ENCODE data around the gene GGTLC2. TPM values are rescaled to one million over a fixed set of nuclear protein-coding genes. Genes with fewer than 3 reads are reported as not detected.
"Not testable (repeated sequence)": the region's sequence is repeated elsewhere in the genome, so short reads cannot be mapped to it uniquely, and the experiment has no call there.

The GGTLC2 gene
- total RNA-seq, 1 donor from 2014 or later: 6.5 TPM

- H3K4me1 ChIP-seq; intact Hi-C loops (cut with DNase I); H3K27ac ChIP-seq; H3K4me3 ChIP-seq; H3K36me3 ChIP-seq; H3K27me3 ChIP-seq; ATAC-seq; H3K9me3 ChIP-seq: not testable (repeated sequence)
- DNase-seq: peak; percentile 27
These were observed 2.2 kb upstream of the GGTLC2 start for GRCh38 chr22:22642255-22642654.

GRCh38 chr22:22645969-22646368 lies 1.6 kb downstream of the GGTLC2 start:
- intact Hi-C loops (cut with DNase I); DNase-seq: not testable (repeated sequence)

DNA sequence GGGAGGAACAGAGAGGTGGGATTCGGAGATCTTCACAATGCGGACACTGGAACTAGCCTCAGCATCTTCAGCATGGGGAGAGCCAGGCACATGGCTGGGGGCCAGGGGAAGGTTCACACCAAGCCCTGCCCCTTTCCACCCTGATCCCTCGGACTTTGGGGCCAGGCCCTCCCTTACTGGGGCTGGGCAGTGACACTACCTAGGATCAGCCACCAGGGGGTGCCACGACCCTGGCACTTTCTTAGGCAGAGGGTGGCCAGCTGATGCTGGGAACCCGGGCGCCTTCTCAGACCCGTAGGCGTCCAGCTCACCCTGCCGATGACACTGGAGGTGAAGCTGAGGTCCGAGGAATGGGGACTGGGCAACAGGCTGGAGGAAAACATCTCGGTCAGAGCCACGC lies 3.5 kb downstream of the GGTLC2 start:
- H3K27ac ChIP-seq; H3K9me3 ChIP-seq; ATAC-seq; intact Hi-C loops (cut with DNase I); H3K4me1 ChIP-seq; DNase-seq; H3K36me3 ChIP-seq; H3K4me3 ChIP-seq; H3K27me3 ChIP-seq: not testable (repeated sequence)
- peak; percentile 45 for TF ChIP-seq CTCF (IDR thresholded peaks at IDR 0.05)

More at GRCh38 chr22:22645969-22646368, 1.6 kb downstream of the GGTLC2 start:
- not testable (repeated sequence) for H3K9me3 ChIP-seq, H3K4me3 ChIP-seq, H3K27me3 ChIP-seq, H3K4me1 ChIP-seq, ATAC-seq, H3K27ac ChIP-seq, H3K36me3 ChIP-seq

- intact Hi-C loops (cut with DNase I); DNase-seq; ATAC-seq: not testable (repeated sequence)
These were observed 4.6 kb downstream of the GGTLC2 start for GRCh38 chr22:22648863-22649536.

DNA sequence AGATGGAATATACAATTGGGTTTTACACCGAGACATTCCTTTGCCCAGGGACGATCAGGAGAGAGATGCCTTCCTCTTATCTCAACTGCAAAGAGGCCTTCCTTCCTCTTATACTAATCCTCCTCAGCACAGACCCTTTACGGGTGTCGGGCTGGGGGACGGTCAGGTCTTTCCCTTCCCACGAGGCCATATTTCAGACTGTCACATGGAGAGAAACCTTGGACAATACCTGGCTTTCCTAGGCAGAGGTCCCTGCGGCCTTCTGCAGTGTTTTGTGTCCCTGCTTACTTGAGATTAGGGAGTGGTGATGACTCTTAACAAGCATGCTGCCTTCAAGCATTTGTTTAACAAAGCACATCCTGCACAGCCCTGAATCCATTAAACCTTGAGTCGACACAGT lies 5.3 kb downstream of the GGTLC2 start:
- H3K4me1 ChIP-seq; H3K27me3 ChIP-seq; H3K4me3 ChIP-seq; ATAC-seq; H3K27ac ChIP-seq; H3K36me3 ChIP-seq; H3K9me3 ChIP-seq; DNase-seq; intact Hi-C loops (cut with DNase I): not testable (repeated sequence)

More at GRCh38 chr22:22648863-22649536, 4.6 kb downstream of the GGTLC2 start:
- H3K9me3 ChIP-seq, H3K27me3 ChIP-seq, H3K4me3 ChIP-seq, H3K36me3 ChIP-seq, H3K27ac ChIP-seq, H3K4me1 ChIP-seq: not testable (repeated sequence)

DNA sequence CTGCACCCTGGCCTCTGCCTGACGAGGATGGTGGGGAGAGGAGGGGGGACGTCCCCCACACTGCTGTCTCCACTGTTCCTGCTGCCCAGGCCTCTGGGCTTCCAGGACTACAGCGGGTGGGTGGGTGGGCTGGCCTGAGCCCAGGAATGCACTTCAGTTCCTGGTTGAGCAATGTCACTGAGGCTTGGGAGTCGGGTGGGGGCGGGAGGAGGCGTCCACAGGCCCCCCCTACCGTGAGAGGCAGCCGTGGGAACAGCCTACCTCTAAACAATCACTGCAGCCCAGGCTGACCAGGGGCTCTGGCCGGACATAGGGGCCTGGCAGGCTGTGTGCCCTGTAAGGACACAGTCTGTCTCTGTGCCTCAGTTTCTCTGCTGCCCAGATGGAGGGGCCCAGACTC lies 6.0 kb downstream of the GGTLC2 start:
- ATAC-seq; H3K27me3 ChIP-seq; H3K36me3 ChIP-seq; H3K9me3 ChIP-seq; H3K4me3 ChIP-seq; H3K4me1 ChIP-seq; H3K27ac ChIP-seq; DNase-seq; intact Hi-C loops (cut with DNase I): not testable (repeated sequence)

DNA sequence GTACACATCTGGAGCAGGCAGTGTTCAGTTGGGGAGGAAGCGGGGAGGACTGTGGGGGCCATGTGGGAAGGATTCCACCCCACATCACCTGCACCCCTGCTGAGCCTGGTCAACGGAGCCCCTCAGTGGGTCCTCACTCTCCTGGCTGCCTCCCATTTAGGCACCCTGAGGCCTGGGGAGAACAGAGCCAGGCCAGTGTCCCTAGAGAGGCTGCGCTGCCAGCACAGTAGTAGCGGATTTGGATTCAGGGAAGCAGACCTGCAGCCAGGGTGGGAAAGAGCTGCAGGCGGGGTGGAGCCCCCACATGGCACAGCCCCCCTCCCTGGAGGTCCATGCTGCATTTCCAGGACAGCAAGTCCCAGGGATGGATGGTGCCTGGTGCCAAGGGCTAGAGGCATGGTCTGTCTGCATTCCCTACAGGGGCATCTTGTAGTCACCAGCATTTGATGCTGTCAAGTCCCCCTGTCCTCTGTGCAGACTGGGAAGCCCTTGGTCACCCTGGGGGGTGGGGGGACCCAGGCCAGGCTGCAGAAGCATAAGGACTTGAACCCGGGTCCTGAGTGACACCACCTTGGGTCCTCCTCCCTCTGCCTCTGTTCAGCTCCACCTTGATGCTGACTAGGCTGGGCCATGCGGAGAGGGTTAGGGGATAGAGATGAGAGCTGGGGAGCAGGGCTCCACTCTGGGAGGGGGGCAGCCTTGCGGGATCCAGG lies 6.5 kb downstream of the GGTLC2 start:
- intact Hi-C loops (cut with DNase I); H3K27ac ChIP-seq; H3K36me3 ChIP-seq; H3K9me3 ChIP-seq; H3K4me1 ChIP-seq; H3K4me3 ChIP-seq; H3K27me3 ChIP-seq; DNase-seq; ATAC-seq: not testable (repeated sequence)

GRCh38 chr22:22651593-22651992 lies 7.2 kb downstream of the GGTLC2 start:
- H3K27me3 ChIP-seq; DNase-seq; H3K36me3 ChIP-seq; H3K27ac ChIP-seq; ATAC-seq; H3K4me3 ChIP-seq; intact Hi-C loops (cut with DNase I); H3K4me1 ChIP-seq; H3K9me3 ChIP-seq: not testable (repeated sequence)

DNA sequence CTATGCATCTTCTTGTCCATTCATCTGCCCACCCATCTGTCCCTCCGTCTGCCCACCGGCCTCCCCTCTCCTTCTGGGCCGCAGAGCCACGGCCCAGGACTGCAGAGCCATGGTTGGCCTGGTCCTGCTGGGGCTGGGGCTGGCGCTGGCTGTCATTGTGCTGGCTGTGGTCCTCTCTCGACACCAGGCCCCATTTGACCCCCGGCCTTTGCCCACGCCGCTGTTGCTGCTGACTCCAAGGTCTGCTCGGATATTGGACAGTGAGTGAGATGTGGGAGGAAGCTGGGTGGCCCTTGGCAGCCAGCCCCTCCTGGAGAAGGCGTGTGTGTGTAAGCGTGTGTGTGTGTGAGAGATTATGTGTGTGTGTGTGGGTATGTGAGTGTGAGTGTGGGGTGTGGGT lies 7.7 kb downstream of the GGTLC2 start:
- H3K36me3 ChIP-seq; ATAC-seq; H3K4me1 ChIP-seq; DNase-seq; H3K27me3 ChIP-seq; intact Hi-C loops (cut with DNase I); H3K4me3 ChIP-seq; H3K27ac ChIP-seq; H3K9me3 ChIP-seq: not testable (repeated sequence)

GRCh38 chr22:22652573-22652972 lies 8.2 kb downstream of the GGTLC2 start:
- DNase-seq: peak; percentile 25
- H3K27ac ChIP-seq; H3K36me3 ChIP-seq; H3K27me3 ChIP-seq; intact Hi-C loops (cut with DNase I); H3K4me1 ChIP-seq; ATAC-seq; H3K9me3 ChIP-seq; H3K4me3 ChIP-seq: not testable (repeated sequence)

DNA sequence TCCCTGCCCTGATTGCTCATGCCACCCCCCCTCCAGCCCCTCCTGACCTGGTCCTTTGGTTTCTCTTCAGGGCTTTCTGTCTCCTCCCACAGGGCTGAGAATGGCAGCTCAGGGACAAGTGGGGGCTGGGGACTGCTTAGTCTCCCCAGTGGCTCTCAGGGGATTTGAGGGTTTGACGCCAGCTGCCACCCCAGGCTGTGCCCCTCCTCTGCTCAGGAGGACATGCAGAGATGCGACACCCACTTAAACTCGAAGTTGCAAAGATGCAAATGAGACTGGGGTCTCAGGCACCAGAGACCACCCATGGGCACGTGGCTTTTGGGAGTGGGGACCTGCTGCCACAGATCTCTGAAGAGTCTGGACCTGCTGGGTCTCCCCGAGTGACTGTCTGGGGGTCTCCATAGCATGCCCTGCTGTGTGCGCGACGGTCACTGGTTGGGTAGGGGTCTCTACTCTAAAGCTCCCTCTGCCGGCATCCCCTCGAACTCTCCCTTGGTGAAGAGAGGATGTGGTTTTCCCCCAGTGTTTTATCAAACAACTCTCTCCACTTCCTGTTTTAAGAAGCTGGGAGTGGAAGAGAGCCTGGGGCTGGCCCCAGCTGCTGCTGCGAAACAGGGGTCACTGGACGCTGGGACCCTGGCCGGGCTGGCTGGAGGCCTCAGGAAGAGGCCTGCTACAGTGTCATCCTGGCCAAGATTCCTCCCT lies 9.4 kb downstream of the GGTLC2 start:
- DNase-seq, ATAC-seq: not testable (repeated sequence)

More for the DNA sequence above, 9.4 kb downstream of the GGTLC2 start:
- H3K27me3 ChIP-seq; H3K4me3 ChIP-seq; intact Hi-C loops (cut with DNase I); H3K9me3 ChIP-seq; H3K36me3 ChIP-seq; H3K27ac ChIP-seq; H3K4me1 ChIP-seq: not testable (repeated sequence)

All from upper lobe of right lung (tissue), 1 donor.